ENCODE measurements around the gene COA3.

Gene COA3

DNA sequence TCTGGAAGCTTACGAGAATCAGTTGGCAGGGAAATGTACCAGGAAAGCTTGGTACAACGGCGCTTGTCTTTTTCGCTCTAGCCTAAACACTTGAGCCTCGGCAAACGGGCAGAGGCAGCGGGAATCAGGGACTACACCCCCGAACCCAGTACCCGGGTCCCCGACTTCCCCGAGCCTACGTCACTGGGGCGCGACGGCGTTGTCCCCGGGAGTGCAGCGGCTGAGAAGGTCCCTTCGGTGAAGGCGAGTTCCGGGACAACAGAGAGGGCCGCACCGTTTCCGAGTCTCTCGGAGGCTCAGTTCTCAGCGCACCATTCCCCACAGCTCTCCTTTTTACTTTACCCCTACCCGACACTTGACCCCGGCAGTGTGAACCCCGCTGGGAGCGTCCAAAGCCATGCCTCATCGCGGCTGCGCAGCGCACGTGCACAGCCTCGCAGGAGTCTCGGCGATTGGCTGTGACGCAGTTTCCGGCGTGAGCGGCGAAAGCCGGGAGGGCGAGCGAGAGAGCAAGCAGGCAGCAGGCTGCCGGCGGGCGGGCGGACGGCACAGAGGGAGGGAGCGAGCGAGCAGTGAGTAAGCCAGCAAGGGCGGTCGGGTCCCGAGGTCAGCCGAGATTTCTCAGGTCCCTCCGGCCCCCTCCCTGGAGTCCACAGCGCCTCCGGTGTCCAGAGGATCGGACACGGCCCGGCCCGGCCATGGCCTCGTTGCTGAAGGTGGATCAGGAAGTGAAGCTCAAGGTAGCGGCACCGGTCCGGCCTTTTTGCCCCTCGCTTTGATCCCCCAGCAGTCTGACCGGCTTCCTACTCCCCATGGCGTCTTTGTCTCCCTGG lies 34.6 kb upstream of the COA3 start, which contains the start of gene PSME3:
TSS of gene PSME3 (plus strand) at position 464 of the 833 bp plus-strand sequence. CDS start at position 699, 235 bp downstream.
- TF ChIP-seq ZFP3 (CRISPR knock-in tag; IDR thresholded peaks at IDR 0.05) = peak; percentile 47; the same call in 1 of the 2 replicates
- TF ChIP-seq, protein P1, sequence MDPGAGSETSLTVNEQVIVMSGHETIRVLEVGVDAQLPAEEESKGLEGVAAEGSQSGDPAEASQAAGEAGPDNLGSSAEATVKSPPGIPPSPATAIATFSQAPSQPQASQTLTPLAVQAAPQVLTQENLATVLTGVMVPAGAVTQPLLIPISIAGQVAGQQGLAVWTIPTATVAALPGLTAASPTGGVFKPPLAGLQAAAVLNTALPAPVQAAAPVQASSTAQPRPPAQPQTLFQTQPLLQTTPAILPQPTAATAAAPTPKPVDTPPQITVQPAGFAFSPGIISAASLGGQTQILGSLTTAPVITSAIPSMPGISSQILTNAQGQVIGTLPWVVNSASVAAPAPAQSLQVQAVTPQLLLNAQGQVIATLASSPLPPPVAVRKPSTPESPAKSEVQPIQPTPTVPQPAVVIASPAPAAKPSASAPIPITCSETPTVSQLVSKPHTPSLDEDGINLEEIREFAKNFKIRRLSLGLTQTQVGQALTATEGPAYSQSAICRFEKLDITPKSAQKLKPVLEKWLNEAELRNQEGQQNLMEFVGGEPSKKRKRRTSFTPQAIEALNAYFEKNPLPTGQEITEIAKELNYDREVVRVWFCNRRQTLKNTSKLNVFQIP (CRISPR knock-in tag; IDR thresholded peaks at IDR 0.05; ENCODE audit: borderline replicate concordance, low read depth) = no peak
- ATAC-seq = peak; percentile 96

DNA sequence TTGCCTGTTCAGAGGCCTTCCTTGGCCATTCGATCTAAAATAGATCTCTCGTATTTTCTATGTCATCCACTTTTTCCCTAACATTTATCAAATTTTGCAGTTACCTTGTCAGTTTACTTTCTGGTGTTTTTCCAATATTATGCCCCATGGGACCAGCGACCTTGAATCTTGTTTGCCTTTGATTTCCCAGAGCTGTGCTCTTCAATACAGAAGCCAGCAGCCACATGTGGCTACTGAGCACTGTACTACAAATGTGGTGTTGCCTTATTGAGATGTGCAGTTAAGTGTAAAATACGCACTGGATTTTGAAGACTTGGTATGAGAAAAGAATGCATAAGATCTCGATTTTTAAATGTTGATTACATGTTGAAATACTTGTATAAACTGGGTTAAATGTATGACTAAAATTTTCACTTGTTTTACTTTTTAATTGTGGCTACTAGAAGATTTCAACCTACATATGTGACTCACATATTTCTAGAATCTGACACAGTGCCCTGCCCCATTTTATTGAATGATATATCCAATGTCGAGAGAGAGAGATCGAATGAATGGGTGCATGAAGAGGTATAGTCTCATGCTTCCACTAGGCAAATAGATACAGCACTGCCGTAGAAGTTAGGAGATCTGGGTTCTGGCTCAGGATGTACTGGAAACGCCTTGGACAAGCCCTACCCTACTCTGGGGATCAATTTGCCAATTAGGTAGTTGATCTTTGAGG lies 33.9 kb upstream of the COA3 start:
- TF ChIP-seq PPARA (CRISPR knock-in tag; IDR thresholded peaks at IDR 0.05; ENCODE audit: borderline replicate concordance) (no peak), BACH2 (CRISPR knock-in tag; IDR thresholded peaks at IDR 0.05; ENCODE audit: borderline replicate concordance) (no peak), ZNF565 (CRISPR knock-in tag; conservative IDR thresholded peaks at IDR 0.05; ENCODE audit: low read depth) (no peak), ISL1 (CRISPR knock-in tag; IDR thresholded peaks at IDR 0.05) (no peak), TCF4 (CRISPR knock-in tag; IDR thresholded peaks at IDR 0.05; ENCODE audit: borderline replicate concordance) (no peak), ARNTL (CRISPR knock-in tag; IDR thresholded peaks at IDR 0.05; ENCODE audit: borderline replicate concordance, low read depth) (no peak)
- ATAC-seq = peak; percentile 48

DNA sequence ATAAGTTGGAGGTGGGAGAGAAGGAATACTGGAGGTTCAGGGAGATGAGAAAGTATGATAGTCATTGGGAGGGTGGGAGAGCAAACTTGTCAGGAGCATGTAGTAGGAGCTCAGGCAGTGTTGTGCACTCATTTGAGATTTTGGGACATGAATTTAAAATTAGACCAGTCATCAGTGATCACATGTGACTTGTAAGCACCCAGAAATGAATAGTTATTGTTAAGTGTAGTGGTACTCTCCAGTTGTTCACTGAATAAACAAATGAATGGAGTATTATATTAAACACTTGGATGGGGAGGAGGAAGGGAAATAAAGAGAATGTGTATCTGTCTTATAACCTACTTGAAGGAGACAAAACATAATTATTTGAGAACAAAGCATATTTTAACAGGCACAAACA lies 32.5 kb upstream of the COA3 start:
- no peak for TF ChIP-seq PPARA (CRISPR knock-in tag; IDR thresholded peaks at IDR 0.05; ENCODE audit: borderline replicate concordance)
- no peak for TF ChIP-seq ZFP3 (CRISPR knock-in tag; IDR thresholded peaks at IDR 0.05)
- TF ChIP-seq, protein P2, sequence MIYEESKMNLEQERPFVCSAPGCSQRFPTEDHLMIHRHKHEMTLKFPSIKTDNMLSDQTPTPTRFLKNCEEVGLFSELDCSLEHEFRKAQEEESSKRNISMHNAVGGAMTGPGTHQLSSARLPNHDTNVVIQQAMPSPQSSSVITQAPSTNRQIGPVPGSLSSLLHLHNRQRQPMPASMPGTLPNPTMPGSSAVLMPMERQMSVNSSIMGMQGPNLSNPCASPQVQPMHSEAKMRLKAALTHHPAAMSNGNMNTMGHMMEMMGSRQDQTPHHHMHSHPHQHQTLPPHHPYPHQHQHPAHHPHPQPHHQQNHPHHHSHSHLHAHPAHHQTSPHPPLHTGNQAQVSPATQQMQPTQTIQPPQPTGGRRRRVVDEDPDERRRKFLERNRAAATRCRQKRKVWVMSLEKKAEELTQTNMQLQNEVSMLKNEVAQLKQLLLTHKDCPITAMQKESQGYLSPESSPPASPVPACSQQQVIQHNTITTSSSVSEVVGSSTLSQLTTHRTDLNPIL (CRISPR knock-in tag; IDR thresholded peaks at IDR 0.05; ENCODE audit: low read depth) = no peak
- TF ChIP-seq, protein P1 (CRISPR knock-in tag; IDR thresholded peaks at IDR 0.05; ENCODE audit: borderline replicate concordance, low read depth) = no peak
- TF ChIP-seq, protein P3, sequence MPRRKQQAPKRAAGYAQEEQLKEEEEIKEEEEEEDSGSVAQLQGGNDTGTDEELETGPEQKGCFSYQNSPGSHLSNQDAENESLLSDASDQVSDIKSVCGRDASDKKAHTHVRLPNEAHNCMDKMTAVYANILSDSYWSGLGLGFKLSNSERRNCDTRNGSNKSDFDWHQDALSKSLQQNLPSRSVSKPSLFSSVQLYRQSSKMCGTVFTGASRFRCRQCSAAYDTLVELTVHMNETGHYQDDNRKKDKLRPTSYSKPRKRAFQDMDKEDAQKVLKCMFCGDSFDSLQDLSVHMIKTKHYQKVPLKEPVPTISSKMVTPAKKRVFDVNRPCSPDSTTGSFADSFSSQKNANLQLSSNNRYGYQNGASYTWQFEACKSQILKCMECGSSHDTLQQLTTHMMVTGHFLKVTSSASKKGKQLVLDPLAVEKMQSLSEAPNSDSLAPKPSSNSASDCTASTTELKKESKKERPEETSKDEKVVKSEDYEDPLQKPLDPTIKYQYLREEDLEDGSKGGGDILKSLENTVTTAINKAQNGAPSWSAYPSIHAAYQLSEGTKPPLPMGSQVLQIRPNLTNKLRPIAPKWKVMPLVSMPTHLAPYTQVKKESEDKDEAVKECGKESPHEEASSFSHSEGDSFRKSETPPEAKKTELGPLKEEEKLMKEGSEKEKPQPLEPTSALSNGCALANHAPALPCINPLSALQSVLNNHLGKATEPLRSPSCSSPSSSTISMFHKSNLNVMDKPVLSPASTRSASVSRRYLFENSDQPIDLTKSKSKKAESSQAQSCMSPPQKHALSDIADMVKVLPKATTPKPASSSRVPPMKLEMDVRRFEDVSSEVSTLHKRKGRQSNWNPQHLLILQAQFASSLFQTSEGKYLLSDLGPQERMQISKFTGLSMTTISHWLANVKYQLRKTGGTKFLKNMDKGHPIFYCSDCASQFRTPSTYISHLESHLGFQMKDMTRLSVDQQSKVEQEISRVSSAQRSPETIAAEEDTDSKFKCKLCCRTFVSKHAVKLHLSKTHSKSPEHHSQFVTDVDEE (CRISPR knock-in tag; IDR thresholded peaks at IDR 0.05) = no peak
- TF ChIP-seq, protein P4, sequence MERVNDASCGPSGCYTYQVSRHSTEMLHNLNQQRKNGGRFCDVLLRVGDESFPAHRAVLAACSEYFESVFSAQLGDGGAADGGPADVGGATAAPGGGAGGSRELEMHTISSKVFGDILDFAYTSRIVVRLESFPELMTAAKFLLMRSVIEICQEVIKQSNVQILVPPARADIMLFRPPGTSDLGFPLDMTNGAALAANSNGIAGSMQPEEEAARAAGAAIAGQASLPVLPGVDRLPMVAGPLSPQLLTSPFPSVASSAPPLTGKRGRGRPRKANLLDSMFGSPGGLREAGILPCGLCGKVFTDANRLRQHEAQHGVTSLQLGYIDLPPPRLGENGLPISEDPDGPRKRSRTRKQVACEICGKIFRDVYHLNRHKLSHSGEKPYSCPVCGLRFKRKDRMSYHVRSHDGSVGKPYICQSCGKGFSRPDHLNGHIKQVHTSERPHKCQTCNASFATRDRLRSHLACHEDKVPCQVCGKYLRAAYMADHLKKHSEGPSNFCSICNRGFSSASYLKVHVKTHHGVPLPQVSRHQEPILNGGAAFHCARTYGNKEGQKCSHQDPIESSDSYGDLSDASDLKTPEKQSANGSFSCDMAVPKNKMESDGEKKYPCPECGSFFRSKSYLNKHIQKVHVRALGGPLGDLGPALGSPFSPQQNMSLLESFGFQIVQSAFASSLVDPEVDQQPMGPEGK (CRISPR knock-in tag; IDR thresholded peaks at IDR 0.05; ENCODE audit: borderline replicate concordance) = no peak
- no peak for TF ChIP-seq TOX (CRISPR knock-in tag; IDR thresholded peaks at IDR 0.05; ENCODE audit: borderline replicate concordance)
- no peak for TF ChIP-seq ISL1 (CRISPR knock-in tag; IDR thresholded peaks at IDR 0.05)
- TF ChIP-seq TCF4 (CRISPR knock-in tag; IDR thresholded peaks at IDR 0.05; ENCODE audit: borderline replicate concordance) = no peak
- ATAC-seq = no peak

DNA sequence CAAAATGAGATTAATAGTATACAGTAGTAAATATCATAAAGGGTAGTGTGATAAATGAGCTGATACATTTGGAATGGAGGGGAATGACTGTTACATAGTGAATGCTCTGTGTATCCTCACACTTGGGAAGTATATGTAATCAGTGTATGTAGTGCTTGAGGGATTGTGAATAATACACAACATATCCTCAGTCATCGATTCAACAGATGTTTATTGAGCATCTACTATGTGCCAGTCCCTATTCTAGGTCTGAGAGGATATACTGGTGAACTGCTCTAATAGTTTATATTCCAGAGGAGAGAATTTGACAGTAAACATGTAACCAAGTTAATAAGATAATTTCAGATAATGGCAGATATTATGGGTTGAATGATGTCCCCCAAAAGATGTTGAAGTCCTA lies 29.0 kb upstream of the COA3 start:
- no peak for ATAC-seq
- TF ChIP-seq, protein P5, sequence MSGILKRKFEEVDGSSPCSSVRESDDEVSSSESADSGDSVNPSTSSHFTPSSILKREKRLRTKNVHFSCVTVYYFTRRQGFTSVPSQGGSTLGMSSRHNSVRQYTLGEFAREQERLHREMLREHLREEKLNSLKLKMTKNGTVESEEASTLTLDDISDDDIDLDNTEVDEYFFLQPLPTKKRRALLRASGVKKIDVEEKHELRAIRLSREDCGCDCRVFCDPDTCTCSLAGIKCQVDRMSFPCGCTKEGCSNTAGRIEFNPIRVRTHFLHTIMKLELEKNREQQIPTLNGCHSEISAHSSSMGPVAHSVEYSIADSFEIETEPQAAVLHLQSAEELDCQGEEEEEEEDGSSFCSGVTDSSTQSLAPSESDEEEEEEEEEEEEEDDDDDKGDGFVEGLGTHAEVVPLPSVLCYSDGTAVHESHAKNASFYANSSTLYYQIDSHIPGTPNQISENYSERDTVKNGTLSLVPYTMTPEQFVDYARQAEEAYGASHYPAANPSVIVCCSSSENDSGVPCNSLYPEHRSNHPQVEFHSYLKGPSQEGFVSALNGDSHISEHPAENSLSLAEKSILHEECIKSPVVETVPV (CRISPR knock-in tag; IDR thresholded peaks at IDR 0.05) = no peak
- TF ChIP-seq TCF4 (CRISPR knock-in tag; IDR thresholded peaks at IDR 0.05; ENCODE audit: borderline replicate concordance) = no peak
- TF ChIP-seq, protein P1 (CRISPR knock-in tag; IDR thresholded peaks at IDR 0.05; ENCODE audit: borderline replicate concordance, low read depth) = no peak
- TF ChIP-seq ZC3H10 (CRISPR knock-in tag; IDR thresholded peaks at IDR 0.05) = no peak
- TF ChIP-seq CSDC2 (CRISPR knock-in tag; IDR thresholded peaks at IDR 0.05) = no peak
- TF ChIP-seq ZFP3 (CRISPR knock-in tag; IDR thresholded peaks at IDR 0.05) = no peak
- TF ChIP-seq GLIS3 (CRISPR knock-in tag; IDR thresholded peaks at IDR 0.05) = no peak
- TF ChIP-seq PPARA (CRISPR knock-in tag; IDR thresholded peaks at IDR 0.05; ENCODE audit: borderline replicate concordance) = no peak
- no peak for TF ChIP-seq ESRRG (CRISPR knock-in tag; IDR thresholded peaks at IDR 0.05)
